KMS-11 (cell line): Measurements from ENCODE around the gene BEAN1.

ENCODE experiments used
- H2AFZ ChIP-seq: fragments of 200-600 bp; sonication (generic); 2 replicates; pipeline ENCODE4 v1.6.1; 2016; ENCODE audit warnings: antibody characterized with exemption, mixed run types, low read depth
- H3K27ac ChIP-seq: fragments of 200-600 bp; sonication (generic); 2 replicates; pipeline ENCODE4 v1.6.1; 2016; ENCODE audit warnings: mild to moderate bottlenecking, mixed run types
- H3K27me3 ChIP-seq: fragments of 200-600 bp; sonication (generic); 2 replicates; pipeline ENCODE4 v1.6.1; 2017; ENCODE audit warnings: mild to moderate bottlenecking, low read depth, mixed run types, moderate library complexity; ENCODE audit not compliant: insufficient read depth
- H3K36me3 ChIP-seq: fragments of 200-600 bp; sonication (generic); 2 replicates; pipeline ENCODE4 v1.6.1; 2017; ENCODE audit warnings: mild to moderate bottlenecking, mixed run types; ENCODE audit not compliant: insufficient read depth
- H3K4me1 ChIP-seq: fragments of 200-600 bp; sonication (generic); 2 replicates; pipeline ENCODE4 v1.6.1; 2016; ENCODE audit warnings: mild to moderate bottlenecking, low read depth, mixed run types; ENCODE audit not compliant: poor library complexity, severe bottlenecking
- H3K4me2 ChIP-seq: fragments of 200-600 bp; sonication (generic); 2 replicates; pipeline ENCODE4 v1.7.0; 2016; ENCODE audit warnings: mild to moderate bottlenecking, mixed run types
- H3K4me3 ChIP-seq: fragments of 200-600 bp; sonication (generic); IDR thresholded peaks from 2 replicates; pipeline ENCODE4 v1.6.1; 2017; ENCODE audit warnings: low read depth, low read length, mixed read lengths; ENCODE audit not compliant: insufficient read depth
- H3K79me2 ChIP-seq: fragments of 200-600 bp; sonication (generic); 2 replicates; pipeline ENCODE4 v1.6.1; 2016; ENCODE audit warnings: low read depth, mixed run types; ENCODE audit not compliant: insufficient read depth
- H3K9ac ChIP-seq: fragments of 200-600 bp; sonication (generic); 2 replicates; pipeline ENCODE4 v1.6.1; 2016; ENCODE audit warnings: mild to moderate bottlenecking, mixed run types
- H4K20me1 ChIP-seq: fragments of 200-600 bp; sonication (generic); 2 replicates; pipeline ENCODE4 v1.6.1; 2016; ENCODE audit warnings: mild to moderate bottlenecking, mixed run types; ENCODE audit not compliant: insufficient read depth
- CTCF ChIP-seq: fragments of 200-600 bp; sonication (generic); conservative IDR thresholded peaks from 2 replicates; pipeline ENCODE4 v1.6.1; 2017; ENCODE audit warnings: low read depth, mild to moderate bottlenecking, antibody characterized with exemption, low read length, moderate library complexity, mixed read lengths

BEAN1 gene

GRCh38 chr16:66408163-66409048, 18.7 kb upstream of the BEAN1 start:
- Histone ChIP-seq H4K20me1 (no peaks in the 10 kb centered on the region), H3K79me2 (no peaks in the 10 kb centered on the region), H3K36me3 (no peaks in the 10 kb centered on the region), H3K27ac (peak overlapping the region; percentile 56), H3K4me2 (peak overlapping the region; percentile 70), H3K9ac (peak overlapping the region; percentile 41; the same call in 1 of the 2 replicates), H2AFZ (peak overlapping the region; percentile 75), H3K4me1 (peaks cover 22% of the 10 kb centered on the region), H3K4me3 (no peak overlapping the region), H3K27me3 (peaks cover 5% of the 10 kb centered on the region; the same call in 1 of the 2 replicates)
- no peak for TF ChIP-seq CTCF

GRCh38 chr16:66409156-66409555, 17.9 kb upstream of the BEAN1 start:
- H2AFZ ChIP-seq: no peak overlapping the region; the same call in 1 of the 2 replicates
- no peaks in the 10 kb centered on the region for H3K36me3 ChIP-seq
- no peaks in the 10 kb centered on the region for H3K79me2 ChIP-seq
- peaks cover 5% of the 10 kb centered on the region; the same call in 1 of the 2 replicates for H3K27me3 ChIP-seq
- no peak for TF ChIP-seq CTCF
- H3K4me1 ChIP-seq: peaks cover 22% of the 10 kb centered on the region
- peak overlapping the region; percentile 41; the same call in 1 of the 2 replicates for H3K9ac ChIP-seq
- H3K27ac ChIP-seq: peak overlapping the region; percentile 56
- no peak overlapping the region for H3K4me3 ChIP-seq
- H3K4me2 ChIP-seq: peak overlapping the region; percentile 70
- no peaks in the 10 kb centered on the region for H4K20me1 ChIP-seq

- Histone ChIP-seq H3K4me1 (peaks cover 20% of the 10 kb centered on the region), H3K27ac (no peak overlapping the region), H3K36me3 (no peaks in the 10 kb centered on the region), H3K4me3 (no peak overlapping the region), H3K4me2 (no peak overlapping the region), H2AFZ (no peak overlapping the region), H3K9ac (no peak overlapping the region), H3K27me3 (no peaks in the 10 kb centered on the region), H3K79me2 (no peaks in the 10 kb centered on the region), H4K20me1 (no peaks in the 10 kb centered on the region)
- TF ChIP-seq CTCF: no peak
Observed at GRCh38 chr16:66412182-66412581, 14.9 kb upstream of the BEAN1 start.

- H2AFZ ChIP-seq: no peak overlapping the region
- H3K27me3 ChIP-seq: no peaks in the 10 kb centered on the region
- no peak overlapping the region for H3K4me2 ChIP-seq
- TF ChIP-seq CTCF: no peak
- no peaks in the 10 kb centered on the region for H4K20me1 ChIP-seq
- H3K4me1 ChIP-seq: peaks cover 17% of the 10 kb centered on the region
- no peaks in the 10 kb centered on the region for H3K36me3 ChIP-seq
- no peak overlapping the region for H3K27ac ChIP-seq
- no peak overlapping the region for H3K4me3 ChIP-seq
- H3K9ac ChIP-seq: no peak overlapping the region
- no peaks in the 10 kb centered on the region for H3K79me2 ChIP-seq
Observed at GRCh38 chr16:66414891-66415290, 12.2 kb upstream of the BEAN1 start.
